ENCODE measurements around the gene RIMS4.
"Not testable (repeated sequence)": the region's sequence is repeated elsewhere in the genome, so short reads cannot be mapped to it uniquely, and the experiment has no call there.

Gene RIMS4

DNA sequence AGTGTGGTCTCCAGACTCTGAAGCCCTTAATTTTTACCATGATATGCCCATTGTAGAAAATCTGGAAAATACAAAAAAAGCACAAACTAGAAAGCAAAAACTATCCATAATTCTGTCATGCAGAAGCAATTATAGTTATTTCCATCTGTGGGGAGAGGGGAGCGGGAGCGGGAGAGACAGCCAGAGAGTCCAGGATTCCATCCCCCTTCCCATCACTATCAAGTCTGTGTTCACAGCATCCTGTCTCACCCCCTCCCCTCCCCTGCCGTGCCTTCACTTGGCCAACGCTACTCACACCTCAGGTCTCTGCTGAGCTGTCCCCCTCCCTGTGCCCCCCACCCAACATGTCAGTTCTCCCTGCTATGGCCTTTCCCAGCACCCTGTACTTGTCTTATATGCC is 14.5 kb downstream of the RIMS4 start:
- DNase-seq (ENCODE audit: low read depth) = no peak

DNA sequence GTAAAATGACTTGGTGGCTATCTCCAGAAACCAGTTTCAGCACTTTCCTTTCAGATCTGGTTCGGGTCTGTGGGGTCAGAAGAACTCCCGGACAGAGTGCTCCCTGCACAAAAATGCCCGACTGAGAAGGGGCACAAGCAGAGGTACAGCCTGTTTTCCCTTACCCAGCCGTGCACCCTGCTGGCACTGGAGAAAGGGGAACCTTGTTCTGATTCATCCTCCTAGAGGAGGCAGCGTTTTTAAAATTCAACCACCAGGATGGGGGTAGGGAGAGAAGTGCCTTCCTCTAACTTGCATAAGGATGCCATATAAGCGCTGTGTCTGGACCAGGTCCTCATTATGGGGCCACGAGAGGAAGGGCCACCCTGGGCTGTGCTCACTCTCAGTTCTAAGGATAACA is 17.6 kb downstream of the RIMS4 start:
- DNase-seq (ENCODE audit: low read depth) = no peak

DNA sequence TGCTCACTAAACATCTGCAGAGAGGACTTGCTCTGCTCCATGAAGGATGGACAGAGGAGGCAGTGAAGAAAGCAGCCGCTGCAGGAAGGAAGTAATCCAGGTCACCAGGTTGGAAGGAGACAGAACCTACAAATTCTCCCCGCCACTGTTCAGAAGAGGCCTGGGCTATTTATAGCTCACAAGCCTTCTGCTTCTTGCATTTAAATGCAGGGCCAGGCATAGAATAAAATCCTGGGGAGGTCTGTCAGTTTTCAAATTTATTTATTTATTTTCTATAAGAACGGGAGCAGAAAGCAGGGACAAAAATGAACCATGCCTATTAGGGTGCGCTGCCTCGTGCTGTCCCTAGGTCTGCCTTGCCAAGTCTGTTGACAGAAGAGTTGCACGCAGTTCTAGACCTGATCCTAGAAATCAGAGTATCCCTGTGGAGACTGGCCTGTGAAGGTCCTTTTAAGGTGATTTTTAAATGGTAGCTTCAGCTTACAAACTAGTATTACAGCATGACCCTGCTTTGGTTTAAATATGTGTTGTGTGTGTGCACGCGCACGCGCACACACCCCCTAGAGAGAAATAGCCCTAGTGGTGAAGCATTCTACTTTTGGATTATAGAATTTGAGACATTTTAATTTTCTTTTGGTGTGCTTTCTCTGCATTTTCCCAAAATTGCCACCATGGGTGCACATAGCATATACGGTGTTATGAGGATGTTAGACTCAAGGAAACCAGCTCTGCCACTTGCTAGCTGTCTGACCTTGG is 19.5 kb downstream of the RIMS4 start:
- DNase-seq (ENCODE audit: low read depth) = no peak

DNA sequence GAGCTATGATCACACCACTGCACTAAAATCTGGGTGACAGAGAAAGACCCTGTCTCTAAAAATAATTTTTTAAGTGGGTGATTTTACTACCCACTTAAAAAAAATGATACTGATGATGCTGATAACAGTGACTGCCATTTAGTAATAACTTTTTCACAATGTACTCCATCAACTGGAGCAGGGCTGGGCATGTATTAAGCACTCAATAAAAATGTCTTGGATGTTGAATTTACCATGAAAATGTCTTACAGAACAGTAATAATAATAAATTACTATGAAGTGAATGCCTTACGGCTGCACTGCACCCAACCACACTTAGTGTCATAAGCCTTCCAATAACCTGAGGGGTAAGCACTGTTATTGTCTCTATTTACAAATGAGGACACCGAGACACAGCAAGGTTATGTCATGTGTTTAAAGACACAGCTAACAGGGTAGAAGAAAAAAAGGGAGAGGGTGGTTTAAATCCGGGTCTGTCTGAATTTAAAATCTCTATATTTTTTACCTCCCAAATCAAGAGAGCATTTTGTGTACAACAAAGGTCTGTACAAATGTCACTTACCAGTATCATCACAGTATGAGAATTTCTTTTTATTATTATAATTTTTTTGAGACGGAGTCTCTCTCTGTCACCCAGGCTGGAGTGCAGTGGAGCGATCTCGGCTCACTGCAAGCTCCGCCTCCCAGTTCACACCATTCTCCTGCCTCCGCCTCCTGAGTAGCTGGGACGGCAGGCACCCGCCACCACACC is 21.5 kb downstream of the RIMS4 start:
- no peak for DNase-seq (ENCODE audit: low read depth)

DNA sequence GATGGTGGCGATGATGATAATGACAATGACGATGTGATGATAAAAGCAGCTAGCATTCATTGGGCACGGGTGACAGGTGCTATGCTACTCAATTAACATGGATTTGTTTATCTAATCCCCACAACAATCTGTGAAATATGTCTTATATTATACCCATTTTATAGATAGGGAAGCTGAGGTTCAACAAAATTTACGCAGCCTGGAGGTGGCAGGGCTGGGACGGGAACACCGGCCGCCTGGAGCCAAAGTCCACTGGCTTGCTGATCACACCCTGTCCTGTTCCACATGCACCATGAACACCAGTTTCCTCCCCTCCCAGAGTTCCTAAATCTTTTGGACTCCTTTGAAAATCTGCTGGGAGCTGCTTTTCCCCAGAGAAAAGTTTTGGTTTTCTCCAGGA is 23.0 kb downstream of the RIMS4 start:
- no peak for DNase-seq (ENCODE audit: low read depth)

DNA sequence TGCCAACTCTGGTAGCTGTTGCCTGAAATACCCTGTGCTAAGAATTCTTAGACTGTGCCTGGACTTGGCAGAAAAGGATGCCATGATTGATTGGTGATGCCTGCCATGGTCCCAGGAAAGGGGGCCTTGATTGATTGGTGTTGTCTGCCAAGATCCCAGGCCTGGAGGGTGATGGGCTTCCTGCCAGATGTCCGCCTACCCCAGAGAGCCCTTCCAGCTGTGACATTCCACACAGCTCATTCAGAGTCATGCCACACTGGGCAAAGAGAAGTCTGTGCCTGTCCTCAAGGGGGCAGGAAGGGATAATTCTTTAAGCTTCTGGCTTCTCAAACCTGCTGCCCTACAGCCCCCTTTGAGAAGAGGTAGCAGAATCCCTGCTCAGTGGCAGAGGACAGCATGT is 24.6 kb downstream of the RIMS4 start:
- DNase-seq (ENCODE audit: low read depth) = no peak

DNA sequence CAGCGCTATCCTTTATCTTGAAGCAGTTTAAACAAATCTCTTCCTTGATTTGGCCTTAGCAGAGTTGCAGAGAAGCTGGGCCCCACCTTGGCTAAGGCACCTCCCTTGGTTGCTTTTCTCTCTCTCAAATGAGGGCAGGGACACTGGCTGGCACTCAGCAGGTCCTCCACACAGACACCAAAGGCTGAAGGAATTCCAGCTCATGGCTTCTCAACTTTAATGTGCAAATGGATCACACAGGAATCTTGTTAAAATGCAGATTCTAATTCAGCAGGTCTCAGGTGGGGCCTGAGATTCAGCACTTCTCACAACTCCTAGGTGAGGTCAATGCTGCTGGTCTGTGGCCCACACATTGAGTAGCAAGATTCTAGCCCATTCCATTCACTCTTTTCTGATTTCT is 25.7 kb downstream of the RIMS4 start:
- no peak for DNase-seq (ENCODE audit: low read depth)

DNA sequence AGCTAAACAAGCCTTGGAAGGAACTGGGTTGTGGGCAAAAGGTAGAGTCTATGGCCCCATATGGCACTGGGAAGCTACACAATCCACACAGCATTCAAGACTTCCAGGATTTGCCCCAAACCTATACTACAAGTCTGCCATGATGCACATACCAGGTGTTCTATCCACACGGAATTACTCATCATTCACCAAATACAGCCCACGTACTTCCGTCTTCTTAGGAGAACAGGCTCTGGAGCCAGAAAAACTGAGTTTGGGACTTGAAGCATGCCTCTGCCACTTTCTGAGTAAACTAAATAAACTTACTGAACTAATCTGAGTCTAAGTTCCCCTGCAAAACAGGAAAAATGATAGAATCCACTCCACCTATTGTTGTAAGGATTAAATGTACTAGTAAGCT is 28.6 kb downstream of the RIMS4 start:
- no peak for DNase-seq (ENCODE audit: low read depth)

DNA sequence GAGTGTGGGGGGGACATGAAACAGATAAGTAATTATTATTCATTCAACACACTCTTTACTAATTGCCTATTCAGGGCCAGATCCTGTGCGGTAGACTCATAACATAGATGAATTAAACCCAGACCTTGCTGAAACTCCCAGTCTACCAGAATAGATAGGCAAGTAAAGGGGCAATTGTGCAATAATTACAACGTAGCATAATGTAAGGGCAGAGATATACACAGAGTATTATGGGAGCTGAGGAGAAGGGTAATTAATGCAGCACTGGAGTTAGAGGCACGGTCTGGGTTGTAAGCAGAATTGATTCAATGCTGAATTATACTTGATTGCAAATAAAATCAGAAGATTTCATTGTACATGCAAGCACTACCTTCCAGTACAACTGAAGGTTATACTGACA is 29.2 kb downstream of the RIMS4 start:
- DNase-seq (ENCODE audit: low read depth) = no peak

DNA sequence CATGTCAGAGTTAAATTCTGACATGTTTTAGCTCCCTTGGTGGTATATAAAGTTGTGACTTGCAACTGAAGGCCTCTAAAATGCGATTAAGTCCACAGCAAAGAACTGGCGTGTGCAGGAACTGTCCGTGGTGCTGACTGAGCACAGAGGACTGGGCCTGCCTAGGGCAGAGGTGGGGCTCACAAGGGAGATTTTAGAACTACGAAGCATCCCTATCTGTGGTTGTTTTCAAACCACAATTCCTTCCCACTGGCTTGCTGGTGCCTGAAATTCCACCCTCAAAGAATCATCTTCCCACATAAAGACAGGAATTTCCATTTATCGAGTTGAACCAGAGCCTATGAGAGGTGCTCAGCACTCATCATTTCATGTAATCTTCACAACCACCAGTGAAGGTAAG is 30.1 kb downstream of the RIMS4 start:
- DNase-seq (ENCODE audit: low read depth) = no peak

DNA sequence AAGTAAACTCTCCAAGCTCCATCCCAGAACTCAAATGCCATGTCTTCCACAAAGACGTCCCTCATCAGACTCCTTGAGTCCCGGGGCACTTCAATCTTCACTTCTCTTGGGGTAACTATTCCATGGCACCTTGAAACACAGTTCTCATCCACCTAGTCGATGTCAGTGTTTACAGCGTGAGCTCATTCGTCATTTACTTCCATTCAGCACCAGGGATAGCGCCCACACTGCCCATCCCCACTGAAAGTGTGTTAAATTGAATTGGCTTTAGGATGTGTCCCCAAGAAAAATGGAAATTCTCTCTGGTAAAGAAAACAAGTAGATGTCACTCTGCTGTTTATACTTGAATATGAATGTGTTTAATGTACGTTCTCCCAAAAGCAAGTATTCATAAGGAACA is 33.4 kb downstream of the RIMS4 start:
- no peak for DNase-seq (ENCODE audit: low read depth)

DNA sequence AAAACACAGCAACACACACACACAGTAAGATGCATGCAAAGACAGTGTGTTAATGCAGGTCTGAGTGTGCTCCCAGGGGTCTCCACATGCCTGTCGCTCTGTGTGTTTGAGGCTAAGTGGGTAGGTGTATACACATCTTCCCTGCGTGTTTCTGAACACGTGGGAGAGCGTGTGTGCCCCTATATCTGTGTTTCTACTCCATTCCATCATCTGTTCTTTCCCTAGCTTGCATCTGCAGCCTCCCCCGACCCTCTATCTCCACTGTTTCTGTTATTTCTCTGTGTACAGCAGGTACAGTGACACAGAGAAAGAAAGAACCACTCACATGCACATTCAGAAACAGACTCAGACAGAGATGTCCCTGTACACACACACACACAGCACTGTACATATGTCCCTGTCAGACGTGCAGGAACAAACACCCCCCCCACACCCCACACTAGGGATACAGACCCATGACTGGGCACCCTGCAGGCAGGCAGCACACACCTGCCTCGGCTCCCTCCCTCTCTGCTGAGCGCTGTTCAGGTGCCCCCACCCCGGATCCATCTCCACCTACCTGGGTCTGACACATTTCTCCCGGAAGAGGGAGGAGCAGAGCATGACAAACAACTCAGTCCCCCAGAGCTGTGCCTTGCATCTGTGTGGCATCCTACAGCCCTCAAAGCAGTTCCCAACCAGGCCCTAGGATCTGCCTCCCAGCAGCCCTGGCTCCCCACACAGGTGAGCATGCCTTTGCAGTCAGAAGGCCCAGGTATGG is 37.1 kb downstream of the RIMS4 start:
- DNase-seq (ENCODE audit: low read depth) = no peak

DNA sequence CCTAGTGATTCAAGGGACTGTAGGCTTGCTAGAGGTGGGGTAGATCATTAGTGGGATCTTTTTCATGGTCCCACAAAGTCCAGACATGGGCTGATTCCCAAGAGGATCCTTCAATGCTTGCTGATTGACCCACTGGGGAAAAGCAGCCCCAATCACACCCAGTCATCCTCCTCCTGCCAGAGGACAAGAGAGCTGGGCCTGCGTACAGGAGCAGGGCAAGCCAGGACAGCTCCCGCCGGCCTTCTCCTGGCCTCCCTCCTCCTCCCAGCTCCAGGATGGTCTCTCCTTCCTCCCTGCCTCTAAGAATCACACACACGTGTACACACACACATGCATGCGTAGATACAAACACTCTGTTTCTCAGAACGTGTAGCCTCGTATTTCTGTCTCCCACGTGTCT is 37.7 kb downstream of the RIMS4 start:
- no peak for DNase-seq (ENCODE audit: low read depth)

DNA sequence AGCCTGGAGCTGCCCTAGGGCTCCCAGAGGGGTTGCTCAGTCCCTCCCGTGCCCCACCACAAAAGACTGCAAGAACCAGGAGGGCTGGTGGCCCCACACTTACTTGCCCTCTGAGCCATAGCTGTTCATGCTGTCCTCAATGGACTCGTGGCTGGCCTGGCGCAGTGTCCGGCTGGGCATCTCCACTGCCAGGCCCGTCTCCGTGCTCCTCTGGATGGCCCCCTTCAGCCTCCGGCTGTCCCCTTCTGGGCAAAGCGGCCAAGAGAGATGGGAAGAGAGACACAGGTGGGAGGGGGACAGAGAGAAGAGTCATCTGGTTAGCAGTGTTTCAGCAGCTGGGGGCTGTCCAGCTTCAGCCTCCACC is 39.2 kb downstream of the RIMS4 start:
- DNase-seq (ENCODE audit: low read depth) = no peak

DNA sequence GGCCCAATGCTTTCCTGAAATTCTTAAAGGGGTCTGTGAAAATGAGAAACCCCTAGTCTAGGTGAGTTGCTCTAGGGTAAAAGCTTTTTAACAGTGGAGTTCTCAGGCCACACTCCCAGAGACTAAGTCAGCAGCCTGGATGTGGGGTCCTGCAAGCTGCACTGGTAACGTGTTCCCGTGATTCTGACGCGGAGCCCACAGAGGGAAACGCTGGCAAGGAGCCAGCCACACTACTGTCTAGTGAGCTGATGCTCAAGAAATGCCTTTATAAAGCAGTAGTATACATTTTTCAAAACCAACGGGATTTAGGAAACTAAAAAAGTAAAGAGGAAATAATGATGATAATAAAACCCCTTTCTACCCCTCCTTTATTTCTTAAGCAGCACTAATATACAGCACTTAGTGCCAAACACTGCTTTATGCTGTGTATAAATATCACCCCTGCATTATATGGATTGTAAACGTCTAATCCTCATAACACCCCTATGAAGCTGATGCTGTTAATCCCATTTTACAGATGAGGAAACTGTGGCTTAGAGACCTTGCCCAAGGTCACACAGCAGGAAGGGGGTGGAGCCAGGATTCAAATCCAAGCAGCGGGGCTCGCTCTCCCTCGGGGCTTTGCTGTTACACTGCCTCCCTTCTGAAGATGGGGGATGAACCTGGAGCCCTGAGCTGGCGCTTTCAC is 39.7 kb downstream of the RIMS4 start:
- DNase-seq (ENCODE audit: low read depth) = no peak

DNA sequence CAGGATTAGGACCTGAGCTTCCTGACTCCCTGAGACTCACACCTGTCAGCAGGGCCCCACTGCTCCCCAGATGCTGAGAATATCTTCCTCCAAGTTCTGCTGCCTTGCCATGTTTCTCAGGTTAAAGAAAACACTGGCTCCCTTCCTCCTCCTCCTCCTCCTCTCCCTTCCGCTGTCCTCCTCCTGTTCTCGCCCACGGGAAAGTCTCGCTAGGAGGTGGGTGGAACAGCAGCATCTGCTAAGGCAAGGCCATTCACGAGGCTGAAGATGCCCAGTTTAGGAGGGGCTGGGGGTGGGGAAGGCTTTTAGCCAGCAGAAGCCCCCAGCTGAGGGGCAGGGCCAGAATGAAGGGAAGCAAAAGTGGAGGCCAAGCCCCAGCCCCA is 40.9 kb downstream of the RIMS4 start:
- DNase-seq (ENCODE audit: low read depth) = no peak

DNA sequence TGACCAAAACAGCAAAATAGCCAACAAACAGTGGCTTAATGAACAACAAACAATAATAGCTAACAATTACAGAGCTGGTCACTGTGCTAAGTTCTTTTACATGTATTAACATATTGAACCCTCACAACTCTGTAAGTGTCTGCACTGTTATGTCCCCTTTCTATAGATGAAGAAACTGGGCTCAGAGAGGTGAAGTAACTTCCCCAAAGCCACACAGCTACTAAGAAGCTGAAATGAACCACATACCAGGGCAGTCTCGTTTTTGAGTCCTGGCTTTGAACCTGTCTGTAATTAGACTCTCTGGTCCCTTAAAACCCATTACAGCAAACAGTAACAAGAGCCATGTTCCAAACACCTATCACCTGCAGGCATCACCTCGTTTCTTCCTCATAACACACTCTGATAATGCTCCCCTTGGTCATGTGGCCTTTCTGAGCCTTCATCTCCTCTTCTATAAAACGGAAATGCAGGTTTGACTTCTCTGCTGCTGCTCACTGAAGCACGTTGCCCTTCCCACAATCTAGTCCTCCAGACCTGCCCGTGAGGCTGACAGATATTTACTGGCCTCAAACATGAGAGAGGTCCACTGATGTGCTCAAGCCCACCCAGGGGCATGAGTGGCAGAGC is 41.4 kb downstream of the RIMS4 start:
- DNase-seq (ENCODE audit: low read depth) = no peak

DNA sequence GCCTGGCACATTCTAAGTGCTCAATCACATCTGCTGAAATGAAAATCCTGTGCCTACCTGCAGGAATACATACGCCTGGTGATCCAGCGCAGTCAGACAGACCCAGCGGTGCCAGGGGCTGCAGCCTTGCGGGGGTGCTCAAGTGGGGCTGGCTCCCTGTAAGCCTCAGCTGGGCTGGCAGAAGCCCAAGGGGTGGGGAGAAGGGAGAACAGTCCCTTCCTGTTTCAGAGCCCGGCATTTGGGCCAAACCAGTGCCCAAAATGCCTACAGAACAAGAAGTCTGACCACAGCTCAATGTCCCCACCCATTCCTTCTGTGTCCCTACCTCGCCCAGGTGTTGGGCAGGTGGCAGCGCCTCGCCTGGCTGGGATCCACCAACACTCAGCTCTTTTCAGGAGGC is 42.1 kb downstream of the RIMS4 start:
- DNase-seq (ENCODE audit: low read depth) = no peak

DNA sequence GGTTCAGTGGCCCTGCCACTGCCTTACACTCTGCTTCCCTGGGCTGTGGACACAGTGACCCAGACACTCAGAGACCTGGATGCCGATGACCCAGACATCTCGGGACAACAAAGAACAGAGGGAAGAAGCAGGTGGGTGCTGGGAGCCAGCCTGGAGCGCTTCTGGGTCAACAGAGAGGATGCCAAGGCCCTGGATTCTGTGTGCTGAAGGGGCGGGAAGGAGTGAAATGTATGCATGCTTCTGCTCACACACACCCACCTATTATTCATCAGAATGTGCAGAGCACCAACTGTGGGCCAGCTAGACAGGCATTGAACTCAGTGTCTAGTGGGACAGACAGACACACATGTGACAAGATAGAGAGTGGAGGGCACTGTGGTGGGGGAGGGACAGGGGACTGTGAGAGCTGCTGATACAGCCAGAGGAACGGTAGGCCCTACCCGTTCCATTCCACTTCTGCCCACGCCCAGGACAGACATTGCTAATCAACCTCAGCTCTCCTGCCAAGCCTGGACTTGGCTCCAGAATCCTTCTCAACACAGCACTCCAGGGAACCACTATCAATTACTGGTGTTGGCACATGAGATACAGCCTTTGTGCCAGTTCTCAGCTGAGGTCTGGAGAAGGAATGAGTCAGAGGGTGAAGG is 44.5 kb downstream of the RIMS4 start:
- no peak for DNase-seq (ENCODE audit: low read depth)

DNA sequence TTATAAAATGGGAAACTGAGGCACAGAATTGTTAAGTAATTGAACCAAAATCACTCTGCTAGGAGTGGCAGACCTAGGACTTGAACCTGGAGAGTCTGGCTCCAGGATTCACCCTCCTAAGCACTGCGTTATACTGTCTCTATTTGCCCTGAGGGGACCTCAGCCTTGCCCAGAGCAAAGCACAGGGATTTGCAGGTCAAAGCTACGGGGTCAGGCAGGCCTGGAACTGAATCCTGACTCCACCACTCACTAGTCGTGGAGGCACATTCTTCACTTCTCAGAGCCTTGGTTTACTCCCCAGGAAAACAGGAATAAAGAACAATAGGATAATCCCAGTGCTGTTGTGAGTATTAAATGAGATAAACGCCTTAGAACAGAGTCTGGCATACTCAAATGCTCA is 45.3 kb downstream of the RIMS4 start:
- DNase-seq (ENCODE audit: low read depth) = no peak

DNA sequence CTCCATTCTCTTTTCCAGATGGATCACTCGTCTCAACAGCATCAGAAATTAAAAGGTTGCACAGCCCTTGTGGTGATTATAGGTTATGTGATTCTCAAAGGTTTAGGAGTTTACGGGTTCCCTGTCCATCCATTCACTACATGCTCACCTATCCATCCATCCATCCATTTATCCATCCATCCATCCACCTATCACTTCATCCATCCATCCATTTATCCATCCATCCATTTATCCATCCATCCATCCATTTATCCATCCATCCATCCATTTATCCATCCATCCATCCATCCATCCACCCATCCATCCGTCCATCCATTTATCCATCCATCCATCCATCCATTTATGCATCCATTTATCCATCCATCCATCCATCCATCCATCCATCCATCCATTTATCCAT is 46.5 kb downstream of the RIMS4 start:
- DNase-seq (ENCODE audit: low read depth) = not testable (repeated sequence)

All from T follicular helper cell (primary cell).